ENCODE results near the gene MPEG1.

DNA sequence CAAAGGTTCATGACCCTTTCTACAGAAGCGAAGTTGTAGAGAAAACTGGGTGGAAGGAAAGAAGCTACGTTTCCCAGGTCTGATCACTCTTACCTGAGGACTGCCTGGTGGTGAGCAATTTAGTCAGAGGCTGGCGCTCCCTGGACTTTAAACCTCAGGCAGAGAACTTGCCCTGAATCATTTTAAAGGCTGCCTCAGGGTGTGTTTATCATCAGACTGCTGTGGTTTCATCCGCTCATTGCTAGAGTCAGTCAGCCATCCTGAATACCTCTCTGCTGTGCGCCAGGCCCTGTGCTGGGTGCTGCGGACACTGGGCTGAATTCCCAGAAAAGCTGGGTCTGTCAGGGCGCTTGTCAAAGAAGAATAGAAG lies 38.1 kb downstream of the MPEG1 start:
- TF ChIP-seq, protein P1, sequence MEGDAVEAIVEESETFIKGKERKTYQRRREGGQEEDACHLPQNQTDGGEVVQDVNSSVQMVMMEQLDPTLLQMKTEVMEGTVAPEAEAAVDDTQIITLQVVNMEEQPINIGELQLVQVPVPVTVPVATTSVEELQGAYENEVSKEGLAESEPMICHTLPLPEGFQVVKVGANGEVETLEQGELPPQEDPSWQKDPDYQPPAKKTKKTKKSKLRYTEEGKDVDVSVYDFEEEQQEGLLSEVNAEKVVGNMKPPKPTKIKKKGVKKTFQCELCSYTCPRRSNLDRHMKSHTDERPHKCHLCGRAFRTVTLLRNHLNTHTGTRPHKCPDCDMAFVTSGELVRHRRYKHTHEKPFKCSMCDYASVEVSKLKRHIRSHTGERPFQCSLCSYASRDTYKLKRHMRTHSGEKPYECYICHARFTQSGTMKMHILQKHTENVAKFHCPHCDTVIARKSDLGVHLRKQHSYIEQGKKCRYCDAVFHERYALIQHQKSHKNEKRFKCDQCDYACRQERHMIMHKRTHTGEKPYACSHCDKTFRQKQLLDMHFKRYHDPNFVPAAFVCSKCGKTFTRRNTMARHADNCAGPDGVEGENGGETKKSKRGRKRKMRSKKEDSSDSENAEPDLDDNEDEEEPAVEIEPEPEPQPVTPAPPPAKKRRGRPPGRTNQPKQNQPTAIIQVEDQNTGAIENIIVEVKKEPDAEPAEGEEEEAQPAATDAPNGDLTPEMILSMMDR (IDR thresholded peaks at IDR 0.05), result no peak
- TF ChIP-seq RAD21 (conservative IDR thresholded peaks at IDR 0.05 in 1 of 2, IDR thresholded peaks at IDR 0.05 in 1 of 2), result no peak
- no peak for TF ChIP-seq SMC3 (IDR thresholded peaks at IDR 0.05)
